Stimulated activated CD8-positive, alpha-beta memory T cell treated with anti-CD3 and anti-CD28 coated beads, Interleukin-7, amount 100 ng/mL, for 48 hours (primary cell): ENCODE data around the gene SMAD1.
A peak's percentile ranks its signal among the peaks of the same experiment; 100 is the strongest.

Experiments used
- DNase-seq, 2 donors: peaks; one replicate each; pipeline ENCODE4 v3.0.0-alpha.2; 2020; ENCODE audit warnings: low read depth in 1 of 2; ENCODE audit errors: extremely low read depth in 1 of 2

The SMAD1 gene

DNA sequence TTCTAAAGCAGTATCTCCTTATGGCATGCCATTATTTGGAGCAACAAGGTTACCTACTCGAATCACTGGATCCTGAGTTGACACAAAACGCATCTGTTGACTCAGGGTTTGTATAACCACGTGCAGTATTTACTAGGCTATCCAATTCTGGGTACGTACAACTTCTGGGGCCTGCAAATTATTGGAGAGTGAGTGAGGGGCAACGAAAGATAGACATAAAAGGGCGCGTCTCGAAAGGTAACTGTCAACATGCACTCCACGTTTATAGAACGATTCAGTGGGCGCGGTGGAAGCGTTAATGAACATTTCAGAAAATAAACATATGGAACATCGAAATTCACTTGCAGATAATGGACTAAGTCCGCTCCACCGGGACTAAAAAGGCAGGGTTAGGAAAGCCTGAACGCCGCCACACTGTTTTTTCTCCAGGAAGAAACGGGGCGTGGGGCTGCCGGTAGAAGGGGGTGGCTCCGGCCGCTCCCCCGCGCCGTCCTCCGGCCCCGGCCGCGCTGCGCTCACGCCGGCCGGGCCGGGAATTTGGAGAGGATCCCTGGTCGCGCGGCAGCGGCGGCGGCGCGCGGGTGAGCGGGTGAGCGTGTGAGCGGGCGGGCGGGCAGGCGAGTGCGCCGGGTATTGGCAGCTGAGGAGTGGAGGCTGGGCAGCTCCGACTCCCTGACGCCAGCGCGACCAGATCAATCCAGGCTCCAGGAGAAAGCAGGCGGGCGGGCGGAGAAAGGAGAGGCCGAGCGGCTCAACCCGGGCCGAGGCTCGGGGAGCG, at the start of gene SMAD1:
TSS of gene SMAD1 (plus strand) at position 690 of the 778 bp plus-strand sequence. CDS start 32,761 bp downstream, outside the sequence.
- no peak for DNase-seq

DNA sequence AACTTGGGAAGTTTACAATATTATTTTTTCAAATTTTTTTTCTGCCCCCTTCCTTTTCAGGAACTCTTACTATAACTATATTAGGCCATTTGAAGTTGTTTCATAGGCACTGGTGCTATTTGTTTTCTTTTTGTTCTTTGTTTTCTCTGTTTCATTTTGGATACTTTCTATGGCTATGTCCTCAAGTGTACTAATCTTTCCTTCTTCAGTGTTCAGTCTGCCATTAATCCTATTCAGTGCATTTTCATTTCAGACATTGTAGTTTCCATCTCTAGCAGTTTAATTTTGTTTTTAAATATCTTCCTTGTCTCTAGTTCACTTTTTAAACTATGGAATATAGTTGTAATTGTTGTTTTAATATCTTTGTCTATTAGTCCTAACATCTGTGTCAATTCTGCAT, 48.0 kb upstream of the SMAD1 start:
- no peak for DNase-seq

DNA sequence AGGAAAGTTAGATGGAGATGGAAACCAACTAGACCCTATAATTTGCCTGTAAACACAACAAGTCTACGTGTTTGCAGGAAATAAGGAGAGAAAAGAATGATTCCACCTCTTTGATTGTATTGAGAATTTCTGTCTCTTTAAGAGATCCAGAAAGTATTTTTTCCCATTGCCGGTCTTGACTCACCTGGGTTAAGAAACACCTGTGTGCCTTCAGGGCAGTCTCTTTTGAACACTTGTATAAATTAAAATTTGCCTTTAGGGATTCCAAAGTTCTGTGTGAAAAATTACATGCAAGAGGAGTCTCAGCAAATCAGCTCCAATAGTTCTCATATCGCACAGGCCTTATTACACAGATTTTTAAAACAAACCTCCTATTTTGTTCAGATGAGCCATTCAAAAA, 46.0 kb upstream of the SMAD1 start:
- no peak for DNase-seq

DNA sequence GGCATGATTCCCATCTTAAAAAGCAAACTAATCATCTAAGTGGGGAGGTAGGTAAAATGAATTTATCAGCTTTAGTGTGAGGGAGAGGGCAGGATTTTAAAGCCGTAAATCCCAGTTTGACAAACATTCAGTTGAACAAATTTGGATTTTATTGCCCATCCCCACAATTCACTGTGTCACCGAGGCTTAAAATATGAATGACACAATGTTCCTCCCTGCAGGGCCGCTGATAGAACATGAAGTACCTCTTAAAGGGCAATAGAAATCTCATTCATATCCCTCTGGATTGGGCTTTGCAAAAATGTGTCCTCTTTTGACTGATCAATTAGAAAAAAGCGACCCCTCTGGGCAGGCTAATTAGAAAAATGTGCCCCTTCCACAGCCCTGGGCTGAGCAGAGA, 45.5 kb upstream of the SMAD1 start:
- DNase-seq, result no peak

DNA sequence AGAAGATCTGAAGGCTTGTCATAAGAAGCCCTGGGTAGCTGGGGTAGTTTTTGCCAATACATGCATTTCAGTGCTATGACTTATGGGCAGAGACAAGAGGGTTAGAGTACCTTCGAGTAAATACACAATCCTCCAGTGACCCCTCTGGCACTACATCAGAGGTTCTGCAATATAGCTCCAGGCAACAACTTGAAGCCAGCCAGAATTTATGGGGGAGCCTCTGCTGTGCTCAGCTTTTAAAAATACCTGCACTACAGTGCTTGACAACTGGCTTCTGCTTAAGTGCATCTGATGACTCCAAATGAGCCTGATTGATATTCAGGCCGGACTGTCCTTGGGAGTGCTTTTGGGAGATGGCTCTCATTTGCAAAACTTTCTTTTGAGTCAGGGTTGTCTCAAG, 44.9 kb upstream of the SMAD1 start:
- no peak for DNase-seq

DNA sequence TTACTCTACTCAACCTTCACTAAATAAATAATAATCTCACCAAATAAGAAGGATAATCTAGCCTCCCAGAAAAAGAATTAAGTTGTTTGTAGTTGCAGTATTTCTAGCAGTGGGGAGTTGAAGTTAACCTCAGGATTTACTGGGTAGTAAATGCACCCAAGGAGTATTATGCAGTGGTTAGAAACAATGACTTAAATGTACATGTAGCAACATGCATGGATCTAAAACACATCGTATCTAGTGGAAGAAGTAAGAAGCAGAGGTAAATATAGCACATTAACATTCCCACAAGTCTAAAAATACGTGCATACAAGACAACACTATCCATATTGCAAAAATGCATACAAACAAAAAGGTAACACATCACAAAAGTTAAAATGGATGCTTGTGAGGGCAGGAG, 44.2 kb upstream of the SMAD1 start:
- no peak for DNase-seq

DNA sequence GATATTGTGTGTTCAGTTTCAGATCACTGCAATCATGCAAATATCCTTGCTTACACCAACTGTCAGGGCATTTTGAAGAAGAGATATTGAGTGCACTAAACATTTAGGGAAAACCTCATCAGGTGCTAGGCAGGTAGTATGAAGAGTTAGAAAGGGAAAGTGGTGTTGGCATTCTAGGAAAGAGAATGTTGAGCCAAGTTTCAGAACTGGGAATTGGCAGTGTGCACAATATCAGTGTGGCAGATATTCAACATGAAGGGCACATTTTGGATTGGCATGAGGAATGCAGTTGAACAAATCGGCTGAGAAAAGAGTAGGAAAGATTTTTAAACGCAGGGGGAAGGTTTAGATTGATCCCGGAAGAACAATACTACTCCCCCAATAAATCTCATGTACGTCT, 43.4 kb upstream of the SMAD1 start:
- DNase-seq, result no peak

DNA sequence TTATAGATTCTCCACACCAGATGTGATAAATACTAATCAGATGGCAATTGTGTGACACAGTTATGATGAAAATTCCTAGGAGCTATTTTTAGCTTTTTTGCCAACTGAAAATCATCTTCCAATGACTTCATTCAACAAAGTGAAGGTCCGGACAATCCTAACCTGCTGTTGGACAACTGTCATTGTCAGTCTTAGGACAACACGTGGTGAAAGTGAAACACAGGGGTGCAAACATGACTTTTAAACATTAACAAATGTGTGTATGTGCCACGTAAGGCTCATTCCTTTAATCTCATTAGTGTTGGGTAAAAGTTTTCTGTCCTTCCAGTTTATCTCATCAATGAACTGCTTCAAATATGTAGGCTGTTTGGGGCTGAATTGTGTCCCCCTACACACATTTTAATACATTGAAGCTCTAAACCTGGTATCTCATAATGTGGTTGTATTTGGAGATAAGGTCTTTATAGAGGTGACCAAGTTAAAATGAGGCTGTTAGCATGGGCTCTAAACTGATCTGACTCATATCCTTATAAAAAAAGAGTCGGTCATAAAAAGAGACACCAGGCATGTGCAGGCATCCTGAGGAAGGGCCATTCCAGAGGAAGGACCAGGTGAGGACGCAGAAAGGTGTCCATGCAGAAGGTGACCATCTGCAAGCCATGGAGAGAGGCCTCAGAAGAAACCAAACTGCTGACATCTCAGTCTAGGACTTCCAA, 41.2 kb upstream of the SMAD1 start:
- DNase-seq, result no peak

DNA sequence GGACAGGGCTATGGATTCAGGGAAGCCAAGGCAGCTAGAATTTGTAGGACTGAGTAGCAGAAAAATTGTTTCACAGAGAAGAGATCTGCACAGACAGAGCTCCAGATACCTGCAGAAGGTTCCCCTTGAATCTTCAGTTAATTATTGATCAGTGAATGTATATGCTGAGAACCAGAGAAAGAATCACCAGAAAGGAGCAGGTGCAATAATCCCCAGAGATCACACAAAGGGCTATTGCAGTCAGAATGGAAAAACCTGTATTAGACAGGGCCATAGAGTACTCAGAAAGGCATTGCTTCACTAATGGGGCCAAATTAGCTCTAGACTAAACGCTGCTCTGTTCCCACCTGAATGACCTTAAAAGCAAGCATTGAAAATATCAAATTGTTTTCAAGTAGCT, 35.5 kb upstream of the SMAD1 start:
- DNase-seq, result no peak

DNA sequence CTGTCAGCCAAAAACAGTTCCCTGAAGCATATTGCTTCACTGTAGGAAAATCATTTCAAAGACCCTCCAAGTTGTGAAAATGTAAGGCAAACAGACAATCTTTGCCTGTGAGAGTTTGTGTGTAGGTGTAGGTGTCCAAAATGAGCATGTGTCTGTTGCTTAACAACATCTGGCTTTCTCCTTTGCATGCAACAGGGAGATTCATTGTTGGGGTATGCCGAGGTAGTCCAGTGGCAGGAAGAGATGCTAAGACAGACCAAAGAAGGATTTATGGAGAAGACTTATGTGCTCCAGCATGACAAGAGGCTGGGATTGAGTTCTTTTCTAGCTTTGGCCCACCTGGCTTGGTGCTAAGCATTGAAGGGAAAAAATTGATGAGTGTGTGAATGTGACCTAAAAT, 29.8 kb upstream of the SMAD1 start:
- DNase-seq, result no peak

DNA sequence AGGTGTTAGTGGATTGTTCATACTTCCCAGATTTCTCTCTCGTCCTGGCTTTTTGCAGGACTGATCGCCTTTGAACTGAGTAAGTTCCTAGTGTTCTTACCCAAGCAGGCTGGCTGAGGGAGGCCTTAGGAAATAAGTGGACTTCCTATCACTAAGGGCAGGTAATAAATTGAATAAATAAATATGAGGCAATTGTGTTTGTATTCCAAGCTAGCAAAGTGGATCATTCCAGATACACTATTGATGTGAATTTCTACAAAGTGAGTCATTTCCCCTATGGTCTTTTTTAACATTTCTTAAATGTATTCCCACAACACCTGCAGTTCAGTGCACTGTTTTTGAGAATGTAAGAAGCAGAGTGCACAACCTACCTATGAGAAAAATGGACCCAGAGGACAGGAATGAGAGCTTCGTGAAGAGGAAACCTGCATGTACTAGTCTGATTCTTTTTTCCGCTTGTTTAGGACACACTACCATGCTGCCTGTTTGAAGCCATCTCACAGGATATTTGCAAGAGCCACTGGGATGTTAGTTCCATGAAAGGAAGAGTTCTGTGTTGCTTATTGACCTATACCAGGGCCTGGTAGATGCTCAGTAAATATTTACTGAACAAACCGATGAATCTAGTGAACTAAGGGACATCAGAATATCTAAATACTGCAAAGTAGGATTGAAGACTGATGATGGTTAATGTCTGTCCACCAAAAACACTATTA, 29.0 kb upstream of the SMAD1 start:
- no peak for DNase-seq

DNA sequence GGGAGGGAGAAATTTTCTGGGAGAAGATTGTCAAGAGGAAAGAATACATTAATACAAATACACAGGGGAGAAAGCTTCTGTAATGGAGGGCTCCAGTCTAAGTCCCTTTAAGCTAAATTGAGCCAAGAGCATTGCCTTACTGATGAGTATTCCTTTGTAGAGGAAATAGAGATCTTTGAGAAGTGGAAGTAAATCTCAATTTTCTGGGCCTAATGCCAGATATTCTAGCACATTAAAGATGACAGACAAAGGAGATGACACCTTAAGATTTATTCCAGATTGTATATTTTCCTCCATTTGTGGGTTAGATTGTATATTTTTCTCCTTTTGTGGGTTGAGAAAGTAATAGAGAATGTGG, 28.5 kb upstream of the SMAD1 start:
- DNase-seq, result no peak

DNA sequence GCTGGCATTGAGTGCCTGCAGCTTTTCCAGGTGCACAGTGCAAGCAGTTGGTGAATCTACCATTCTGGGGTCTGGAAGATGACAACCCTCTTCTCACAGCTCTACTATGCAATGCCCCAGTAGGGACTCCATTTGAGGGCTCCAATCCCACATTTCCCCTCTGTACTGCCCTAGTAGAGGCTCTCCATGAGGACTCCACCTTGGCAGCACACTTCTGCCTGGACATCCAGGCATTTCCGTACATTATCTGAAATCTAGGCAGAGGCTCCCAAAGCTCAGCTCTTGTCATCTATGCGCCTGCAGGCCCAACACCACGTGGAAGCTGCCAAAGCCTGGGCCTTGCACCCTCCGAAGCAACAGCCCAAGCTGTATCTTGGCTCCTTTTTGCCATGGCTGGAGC, 8.4 kb upstream of the SMAD1 start:
- no peak for DNase-seq

DNA sequence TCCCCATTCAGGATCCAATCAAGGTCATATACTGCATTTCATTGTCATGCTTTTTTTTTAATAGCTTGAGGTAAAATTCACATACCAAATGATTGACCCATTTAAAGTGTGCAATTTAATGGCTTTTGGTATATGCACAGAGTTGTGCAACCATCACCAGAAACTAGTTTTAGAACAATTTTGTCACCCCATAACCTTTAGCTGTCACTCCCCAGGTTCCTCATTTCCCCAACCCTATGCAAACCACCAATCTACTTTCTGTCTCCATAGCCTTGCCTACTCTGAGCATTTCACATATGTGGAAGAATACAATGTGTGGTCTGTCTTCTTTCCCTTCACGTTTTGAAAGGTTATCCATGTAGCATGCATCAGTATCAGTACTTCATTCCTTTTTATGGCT, 1.4 kb upstream of the SMAD1 start:
- no peak for DNase-seq

DNA sequence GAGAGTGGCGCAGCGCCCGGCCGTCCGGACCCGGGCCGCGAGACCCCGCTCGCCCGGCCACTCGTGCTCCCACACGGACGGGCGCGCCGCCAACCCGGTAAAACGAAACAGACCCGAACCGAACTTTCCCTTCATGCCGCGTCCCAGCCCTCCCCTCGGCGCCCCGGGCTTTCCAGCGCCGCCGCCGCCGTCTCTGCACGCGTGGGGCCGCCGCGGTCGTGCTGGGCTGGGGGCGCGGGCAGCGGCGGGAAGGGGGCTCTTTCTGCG, 222 bp downstream of the SMAD1 start:
- DNase-seq, result no peak

DNA sequence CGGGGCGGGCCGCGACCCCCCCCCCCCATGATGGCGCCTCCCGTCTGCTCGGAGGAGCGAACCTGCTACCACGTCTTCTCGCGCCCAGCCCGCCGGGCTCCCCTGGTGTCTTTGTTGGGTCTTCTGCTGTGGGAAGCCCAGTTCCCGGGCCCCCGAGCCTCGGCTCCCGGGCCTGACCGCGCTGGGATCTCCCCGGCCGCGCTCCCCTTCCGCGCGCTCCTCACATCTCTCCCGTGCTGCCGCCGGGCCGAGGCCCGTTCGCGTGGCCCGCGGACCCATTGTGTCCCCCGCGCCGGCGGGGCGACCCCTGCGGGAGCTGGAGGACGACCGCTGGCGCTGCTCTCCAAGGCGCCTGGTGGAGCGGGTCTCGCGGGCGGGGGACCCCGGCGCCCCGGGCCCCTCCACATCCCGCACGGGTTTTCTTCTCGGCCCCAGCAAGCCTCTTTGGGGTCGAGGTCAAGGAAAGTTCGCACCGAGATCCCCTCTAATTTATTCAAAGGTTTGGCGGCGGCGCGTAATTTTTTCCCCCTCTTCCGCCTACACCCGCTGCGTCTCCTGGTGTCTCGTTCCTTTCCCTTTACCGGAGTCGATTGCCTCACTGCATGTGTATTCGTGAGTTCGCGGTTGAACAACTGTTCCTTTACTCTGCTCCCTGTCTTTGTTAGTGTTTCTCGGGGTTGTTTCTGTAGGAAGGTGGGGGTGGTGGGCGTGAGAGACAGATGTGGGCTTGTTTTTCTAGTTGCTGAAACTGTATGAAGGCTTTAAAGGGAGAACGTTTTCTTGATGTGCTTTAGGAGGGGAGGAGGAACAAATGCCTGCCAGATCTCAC, 770 bp downstream of the SMAD1 start:
- peak; percentile 59 to 67 for DNase-seq

DNA sequence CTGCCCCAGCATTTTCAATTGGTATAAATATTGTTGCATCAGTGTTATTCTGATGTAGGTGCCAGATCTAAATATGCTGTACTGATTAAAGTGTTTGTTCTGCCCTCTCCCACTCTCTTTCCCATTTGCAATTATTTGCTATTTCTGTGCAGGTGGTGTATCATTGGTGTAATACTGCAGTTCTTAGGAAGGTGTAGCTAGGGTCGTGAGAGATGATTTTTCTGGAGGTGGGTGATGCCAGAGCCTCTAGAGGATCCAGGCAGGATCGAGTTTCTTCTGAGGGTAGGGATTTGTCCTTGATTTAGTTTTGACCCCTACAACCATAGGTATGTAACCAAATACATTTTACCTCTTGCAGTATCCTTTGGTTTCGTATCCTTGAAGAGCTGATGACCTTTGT, 1.9 kb downstream of the SMAD1 start:
- no peak for DNase-seq

DNA sequence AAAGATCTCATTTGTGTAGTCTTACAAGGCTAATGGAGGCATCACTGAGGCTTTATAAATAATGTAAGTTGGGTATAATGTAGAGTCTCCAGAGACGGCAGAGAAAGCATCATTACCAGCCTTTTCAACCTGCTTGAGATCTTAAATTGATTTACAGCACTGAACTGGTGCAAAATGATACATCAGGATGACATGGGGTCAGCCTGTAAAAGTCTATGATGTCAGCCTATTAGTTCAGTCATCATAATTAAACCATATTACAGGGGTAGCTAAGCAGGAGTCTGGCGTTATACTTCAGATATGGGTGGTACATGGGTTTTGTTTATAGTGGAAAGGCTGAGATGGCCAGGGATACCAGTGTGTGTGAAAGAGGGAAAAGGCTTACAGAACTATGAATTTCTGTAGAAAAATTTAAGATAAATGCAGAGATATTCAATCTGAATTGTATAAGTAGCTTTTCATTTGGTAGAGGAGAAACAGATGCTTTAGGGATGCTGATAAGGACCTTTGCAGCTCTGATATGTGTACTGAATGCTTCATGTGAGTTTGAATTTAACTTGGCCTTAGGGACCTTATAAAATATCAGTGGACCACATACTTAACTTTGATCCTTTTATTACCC, 2.7 kb downstream of the SMAD1 start:
- no peak for DNase-seq

DNA sequence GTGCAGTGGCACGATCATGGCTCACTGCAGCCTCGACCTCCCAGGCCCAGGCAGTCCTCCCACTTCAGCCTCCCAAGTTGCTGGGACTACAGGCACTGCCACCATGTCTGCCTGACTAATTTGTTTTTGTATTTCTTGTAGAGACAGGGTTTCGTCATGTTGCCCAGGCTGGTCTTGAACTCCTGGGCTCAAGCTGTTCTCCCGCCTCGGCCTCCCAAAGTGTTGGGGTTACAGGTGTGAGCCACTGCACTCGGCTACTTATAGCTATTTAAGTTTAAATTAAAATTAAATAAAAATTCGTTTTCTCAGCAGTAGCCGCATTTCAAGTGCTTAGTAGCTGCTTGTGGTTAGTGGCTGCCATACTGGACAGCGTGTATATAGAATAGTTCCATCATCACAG, 3.5 kb downstream of the SMAD1 start:
- no peak for DNase-seq

DNA sequence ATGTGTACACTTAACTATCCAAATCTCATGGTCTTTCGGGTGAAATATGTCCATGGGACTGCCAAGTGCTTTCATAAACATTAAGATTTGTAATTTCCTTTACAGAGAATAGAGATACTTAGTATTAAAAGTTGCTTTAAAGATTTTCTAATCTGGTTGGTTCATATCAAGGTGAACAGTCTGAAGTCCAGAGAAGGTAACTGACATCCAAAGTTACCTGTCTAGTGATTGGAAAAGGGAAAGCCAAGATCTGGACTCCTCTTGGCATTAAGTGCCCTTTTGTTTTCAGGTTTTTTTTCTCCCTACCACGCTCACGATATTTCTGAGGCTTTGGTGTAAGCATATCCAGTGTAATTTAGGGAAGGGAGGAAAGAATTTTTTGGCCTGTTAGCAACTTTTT, 5.0 kb downstream of the SMAD1 start:
- no peak for DNase-seq

DNA sequence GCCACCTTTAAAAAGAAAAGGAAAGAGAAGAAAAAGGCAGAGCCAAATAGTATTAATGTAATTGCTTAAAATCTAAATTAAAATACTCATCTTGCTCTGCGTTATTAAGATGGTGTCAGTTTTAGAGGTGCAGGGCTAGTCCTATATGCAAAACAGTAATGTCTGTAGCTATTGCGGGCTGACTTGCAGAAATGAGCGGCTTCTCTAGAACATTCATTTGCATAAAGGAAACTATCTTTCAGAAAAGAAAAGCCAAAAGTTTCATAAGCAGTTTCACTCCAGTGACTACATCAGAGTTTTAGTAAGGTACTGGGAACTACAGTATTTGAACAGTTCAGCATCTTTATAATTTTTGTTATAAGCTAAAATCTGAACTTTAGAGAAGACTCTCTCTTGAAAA, 6.0 kb downstream of the SMAD1 start:
- no peak for DNase-seq
